Prostate gland (tissue), 2 donors: ENCODE measurements around the gene TMEM114. TPM values are rescaled to one million over a fixed set of nuclear protein-coding genes. Genes with fewer than 3 reads are reported as not detected.

Source experiments
- DNase-seq: peaks from one replicate; pipeline ENCODE4 v3.0.0-alpha.2; 2019; ENCODE audit warnings: low spot score
- H3K27ac ChIP-seq, 2 donors: fragments of 200-600 bp; sonication (generic); 2 replicates each; pipeline ENCODE4 v1.5.1; 2017 to 2019
- H3K27me3 ChIP-seq: fragments of 200-600 bp; sonication (generic); replicated peaks from 2 replicates; pipeline ENCODE4 v1.5.1; 2019; ENCODE audit not compliant: insufficient read depth
- H3K36me3 ChIP-seq, 2 donors: fragments of 200-600 bp; sonication (generic); 1 replicate in 1 of 2; 2 replicates in 1 of 2; pipeline versions ENCODE4 v1.5.1 to v1.8.1; 2017 to 2019
- H3K4me1 ChIP-seq: fragments of 200-600 bp; sonication (generic); replicated peaks from 2 replicates; pipeline ENCODE4 v1.5.1; 2019
- H3K4me3 ChIP-seq, 2 donors: fragments of 200-600 bp; sonication (generic); 2 replicates each; pipeline ENCODE4 v1.5.1; 2017 to 2019
- H3K9me3 ChIP-seq: fragments of 200-600 bp; sonication (generic); 2 replicates; pipeline ENCODE4 v1.5.1; 2017
- POLR2A ChIP-seq: fragments of 450-650 bp; IDR thresholded peaks from one replicate; pipeline ENCODE4 v1.6.1; 2016; ENCODE audit warnings: antibody characterized with exemption, mild to moderate bottlenecking
- POLR2AphosphoS5 ChIP-seq: sonication (generic); formaldehyde crosslinking; IDR thresholded peaks from one replicate; pipeline ENCODE4 v1.6.1; 2017; ENCODE audit warnings: antibody characterized with exemption
- WGBS: methylation state at CpG from one replicate; pipeline ENCODE4 v1.1.5; 2018; 5-methylcytosine and 5-hydroxymethylcytosine counted together
- intact Hi-C: fragments of 100-400 bp; cut with DNase I; formaldehyde crosslinking; loops from one replicate; pipeline ENCODE4 v1.14.2; 2022
- total RNA-seq, 2 donors: library from RNA; depleted of rRNA; stranded (reverse); fragments of >200 nt; gene quantifications; one replicate each; pipeline ENCODE4 v1.1.0, GENCODE V29; 2016
- TF ChIP-seq, protein P1 (sequence below), 4 experiments: fragments of 200-600 bp in 2 of 4; fragments of 450-650 bp in 2 of 4; sonication (generic) in 2 of 4; IDR thresholded peaks; 1 replicate in 3 of 4; 2 replicates in 1 of 4; pipeline ENCODE4 v1.5.1; 2016 to 2019; ENCODE audit warnings: antibody characterized with exemption in 4 of 4, mild to moderate bottlenecking in 2 of 4, moderate library complexity in 2 of 4

The TMEM114 gene
- total RNA-seq, result not detected

DNA sequence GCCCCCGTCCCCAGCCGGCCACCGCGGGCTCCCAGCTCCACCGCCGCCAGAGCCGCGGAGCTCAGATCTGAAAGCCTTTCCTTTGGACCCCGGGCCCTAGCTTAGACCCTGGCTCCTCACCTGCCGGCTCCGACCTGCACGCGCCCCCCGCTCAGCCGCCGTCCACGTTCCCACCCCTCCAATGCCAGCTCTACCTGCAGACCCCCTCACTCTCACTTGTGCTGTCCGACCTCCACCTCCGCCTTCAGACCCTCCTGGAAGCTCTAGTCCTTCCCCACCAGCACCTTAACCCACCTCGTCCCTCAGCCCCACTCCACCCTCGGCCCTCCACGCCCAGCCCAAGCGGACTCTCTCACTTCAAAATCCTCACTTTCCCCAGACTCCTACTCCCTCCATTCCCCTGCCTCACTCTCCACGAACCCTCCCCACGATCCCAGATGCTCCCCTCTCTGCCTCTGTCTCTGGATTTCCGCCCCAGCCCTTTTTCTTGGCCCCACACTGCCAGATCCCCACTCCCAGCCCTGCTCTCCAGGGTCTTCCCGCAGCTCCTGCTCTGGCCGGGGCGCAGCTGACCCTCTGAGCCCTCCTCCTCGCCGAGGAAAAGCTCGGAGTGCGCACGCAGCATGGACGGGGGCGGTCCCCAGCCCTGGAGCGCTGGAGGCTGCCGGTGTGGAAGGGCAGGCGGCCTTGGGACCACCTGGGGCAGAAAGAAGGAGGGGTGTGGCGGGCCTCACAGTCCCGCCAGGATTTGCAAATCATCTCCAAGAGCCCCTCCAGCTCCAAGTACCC lies at the start of gene TMEM114:
Gene TMEM114 (minus strand): TSS at position 612 of the 789 bp plus-strand sequence. CDS start 673 bp downstream, outside the sequence.
- Histone ChIP-seq H3K27ac (no peak within 1 kb of the TSS), H3K9me3 (no peaks in the 10 kb centered on the region), H3K4me3 (no peak within 1 kb of the TSS), H3K4me1 (peaks cover 4% of the 10 kb centered on the region), H3K27me3 (peaks cover 4% of the 10 kb centered on the region), H3K36me3 (no peaks in the 10 kb centered on the region)
- WGBS, result 3% methylated on average over 39 of the region's 41 CpGs
- intact Hi-C loops, result no loop called here
- TF ChIP-seq POLR2AphosphoS5 (no peak), POLR2A (no peak)
- TF ChIP-seq, protein P1, sequence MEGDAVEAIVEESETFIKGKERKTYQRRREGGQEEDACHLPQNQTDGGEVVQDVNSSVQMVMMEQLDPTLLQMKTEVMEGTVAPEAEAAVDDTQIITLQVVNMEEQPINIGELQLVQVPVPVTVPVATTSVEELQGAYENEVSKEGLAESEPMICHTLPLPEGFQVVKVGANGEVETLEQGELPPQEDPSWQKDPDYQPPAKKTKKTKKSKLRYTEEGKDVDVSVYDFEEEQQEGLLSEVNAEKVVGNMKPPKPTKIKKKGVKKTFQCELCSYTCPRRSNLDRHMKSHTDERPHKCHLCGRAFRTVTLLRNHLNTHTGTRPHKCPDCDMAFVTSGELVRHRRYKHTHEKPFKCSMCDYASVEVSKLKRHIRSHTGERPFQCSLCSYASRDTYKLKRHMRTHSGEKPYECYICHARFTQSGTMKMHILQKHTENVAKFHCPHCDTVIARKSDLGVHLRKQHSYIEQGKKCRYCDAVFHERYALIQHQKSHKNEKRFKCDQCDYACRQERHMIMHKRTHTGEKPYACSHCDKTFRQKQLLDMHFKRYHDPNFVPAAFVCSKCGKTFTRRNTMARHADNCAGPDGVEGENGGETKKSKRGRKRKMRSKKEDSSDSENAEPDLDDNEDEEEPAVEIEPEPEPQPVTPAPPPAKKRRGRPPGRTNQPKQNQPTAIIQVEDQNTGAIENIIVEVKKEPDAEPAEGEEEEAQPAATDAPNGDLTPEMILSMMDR (IDR thresholded peaks at IDR 0.05), result no peak
- DNase-seq, result no peak

DNA sequence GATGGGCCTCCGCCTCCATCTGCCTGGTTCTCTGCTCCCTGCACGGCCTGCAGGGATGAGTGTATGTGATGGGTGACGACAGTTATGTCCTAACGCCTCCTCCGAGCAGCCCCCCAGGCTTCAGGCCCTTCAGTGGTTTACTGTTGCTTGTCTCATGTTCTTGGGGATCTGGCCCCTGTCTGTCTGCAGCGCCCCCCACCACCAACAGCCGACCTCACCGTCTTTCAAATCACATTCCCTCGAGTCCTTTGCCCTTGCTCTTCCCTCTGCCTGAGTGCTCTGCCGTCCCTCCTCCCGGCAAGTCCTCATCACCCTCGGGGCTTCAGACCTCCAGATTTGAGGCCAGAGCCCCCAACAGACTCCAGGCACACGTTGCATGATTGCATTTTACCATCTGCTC lies 49.4 kb upstream of the TMEM114 start:
- H3K4me1 ChIP-seq, result no peaks in the 10 kb centered on the region
- no peak overlapping the region for H3K4me3 ChIP-seq
- no peak for TF ChIP-seq POLR2A
- TF ChIP-seq, protein P1 (IDR thresholded peaks at IDR 0.05), result no peak
- no peak for TF ChIP-seq POLR2AphosphoS5
- DNase-seq, result no peak
- H3K9me3 ChIP-seq, result no peaks in the 10 kb centered on the region
- intact Hi-C loops, result no loop called here
- no peaks in the 10 kb centered on the region for H3K27me3 ChIP-seq
- 89% methylated on average over 11 of the region's 13 CpGs for WGBS
- peaks cover 11 to 20% of the 10 kb centered on the region in 2 donors for H3K36me3 ChIP-seq
- H3K27ac ChIP-seq, result no peak overlapping the region

DNA sequence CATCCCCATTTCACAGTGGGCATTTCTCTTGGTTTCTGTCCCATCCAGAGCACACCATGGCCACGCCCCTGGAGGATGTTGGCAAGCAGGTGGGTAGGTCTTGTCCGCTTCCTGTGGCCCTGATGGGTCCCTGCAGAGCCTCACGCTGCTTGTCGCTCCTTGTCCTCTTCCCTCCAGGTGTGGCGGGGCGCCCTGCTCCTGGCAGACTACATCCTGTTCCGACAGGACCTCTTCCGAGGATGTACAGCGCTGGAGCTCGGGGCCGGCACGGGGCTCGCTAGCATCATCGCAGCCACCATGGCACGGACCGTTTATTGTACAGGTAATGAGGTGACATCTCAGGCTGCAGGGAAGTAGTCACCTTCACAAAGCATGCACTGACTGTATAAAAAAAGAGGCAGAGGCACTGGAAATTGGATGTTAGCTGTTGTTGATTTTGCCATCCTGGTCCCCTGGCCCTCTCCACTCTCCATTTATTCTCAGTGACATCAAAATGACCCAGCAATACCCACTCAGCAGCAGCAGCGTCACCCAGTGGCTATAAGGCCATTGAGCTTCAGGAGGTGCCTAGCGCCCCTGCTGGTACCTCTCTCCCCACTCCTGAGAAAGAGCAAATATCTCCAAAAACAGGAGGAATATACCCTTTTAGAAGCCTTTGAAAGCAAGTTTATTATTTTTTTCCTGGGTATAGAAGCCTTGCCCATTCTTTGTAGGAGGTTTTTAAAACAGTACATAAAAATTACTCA lies 44.9 kb upstream of the TMEM114 start:
- no peak overlapping the region for H3K27ac ChIP-seq

DNA sequence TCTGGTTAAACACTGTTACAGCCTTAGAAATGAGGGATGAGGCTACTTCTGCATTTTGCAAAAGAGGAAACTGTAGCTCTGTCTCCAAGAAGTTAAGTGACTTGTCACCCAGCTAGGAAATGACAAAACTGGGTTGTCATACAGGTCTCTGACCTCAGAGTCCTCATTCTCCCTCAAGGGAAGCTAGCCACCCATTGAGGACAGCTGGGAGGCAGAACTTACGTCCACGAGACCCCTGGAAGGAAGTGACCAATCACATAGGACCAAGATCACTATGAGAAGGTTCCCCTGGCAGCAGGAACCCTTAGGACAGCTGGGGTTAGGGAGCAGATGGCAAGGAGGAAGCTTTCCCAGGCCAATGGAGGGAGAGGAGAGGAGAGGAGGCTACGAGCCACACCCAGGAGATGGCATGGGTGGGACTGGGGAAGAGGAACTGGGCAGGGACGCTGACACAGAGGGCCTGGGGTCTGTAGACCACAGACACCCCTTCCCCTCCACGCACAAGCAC lies 42.4 kb upstream of the TMEM114 start:
- no peak overlapping the region for H3K4me3 ChIP-seq
- H3K27ac ChIP-seq, result no peak overlapping the region
- intact Hi-C loops, result no loop called here
- no peak for DNase-seq
- WGBS, result 83% methylated on average over 5 of the region's 5 CpGs
- TF ChIP-seq POLR2A, result no peak
- TF ChIP-seq POLR2AphosphoS5, result no peak
- TF ChIP-seq, protein P1 (IDR thresholded peaks at IDR 0.05), result no peak
- no peaks in the 10 kb centered on the region for H3K27me3 ChIP-seq
- peaks cover 4 to 36% of the 10 kb centered on the region in 2 donors for H3K36me3 ChIP-seq
- H3K4me1 ChIP-seq, result no peaks in the 10 kb centered on the region
- no peaks in the 10 kb centered on the region for H3K9me3 ChIP-seq

More for the DNA sequence above, 44.9 kb upstream of the TMEM114 start:
- Histone ChIP-seq H3K4me3 (no peak overlapping the region), H3K27me3 (no peaks in the 10 kb centered on the region), H3K4me1 (no peaks in the 10 kb centered on the region), H3K36me3 (peaks cover 4 to 13% of the 10 kb centered on the region in 2 donors), H3K9me3 (no peaks in the 10 kb centered on the region)
- DNase-seq, result no peak
- intact Hi-C loops, result no loop called here
- 83% methylated on average over 18 of the region's 18 CpGs for WGBS
- TF ChIP-seq POLR2AphosphoS5, result no peak
- TF ChIP-seq POLR2A, result no peak
- TF ChIP-seq, protein P1 (IDR thresholded peaks at IDR 0.05), result no peak
